GM19328 (cell line): ENCODE measurements around the gene FLT3LG.

Experiments
- ATAC-seq: cut with Tn5 transposase; IDR thresholded peaks from one replicate; pipeline ENCODE4 v1.9.1; 2021; ENCODE audit warnings: mild to moderate bottlenecking, moderate library complexity; ENCODE audit not compliant: unreplicated experiment

FLT3LG gene

DNA sequence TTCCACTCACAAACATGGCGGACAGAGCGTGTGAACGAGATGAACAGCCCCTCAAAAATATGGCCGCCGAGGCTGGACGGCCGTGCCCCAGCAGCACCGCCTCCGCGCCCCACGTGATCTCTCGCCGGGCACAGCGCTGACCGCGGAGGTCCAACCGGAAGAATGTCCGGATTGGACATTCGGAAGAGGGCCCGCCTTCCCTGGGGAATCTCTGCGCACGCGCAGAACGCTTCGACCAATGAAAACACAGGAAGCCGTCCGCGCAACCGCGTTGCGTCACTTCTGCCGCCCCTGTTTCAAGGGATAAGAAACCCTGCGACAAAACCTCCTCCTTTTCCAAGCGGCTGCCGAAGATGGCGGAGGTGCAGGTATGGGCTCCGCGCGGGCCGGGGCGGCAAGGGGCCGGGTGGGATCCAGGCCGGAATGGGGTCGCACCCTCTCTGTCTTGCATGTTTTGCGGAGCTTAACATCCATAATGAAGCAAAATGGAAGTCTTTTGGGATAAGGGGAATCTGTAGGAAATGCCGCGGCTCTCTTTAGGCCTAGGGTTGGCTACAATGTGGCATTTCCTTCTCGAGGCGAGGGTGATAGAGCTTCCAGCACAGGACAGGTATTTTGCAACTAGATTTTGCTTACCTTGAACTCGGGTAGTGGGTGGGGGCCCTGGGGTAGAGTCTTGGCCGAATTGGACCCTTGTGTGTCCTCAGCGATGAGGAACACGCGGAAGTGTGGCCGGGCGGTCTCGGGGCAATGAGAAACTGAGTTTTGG is 13.4 kb downstream of the FLT3LG start, which contains the start of gene RPL13A:
RPL13A (plus strand) TSS at position 332 of the 769 bp plus-strand sequence; CDS start at position 354, 22 bp downstream.
- ATAC-seq: peak; percentile 95

DNA sequence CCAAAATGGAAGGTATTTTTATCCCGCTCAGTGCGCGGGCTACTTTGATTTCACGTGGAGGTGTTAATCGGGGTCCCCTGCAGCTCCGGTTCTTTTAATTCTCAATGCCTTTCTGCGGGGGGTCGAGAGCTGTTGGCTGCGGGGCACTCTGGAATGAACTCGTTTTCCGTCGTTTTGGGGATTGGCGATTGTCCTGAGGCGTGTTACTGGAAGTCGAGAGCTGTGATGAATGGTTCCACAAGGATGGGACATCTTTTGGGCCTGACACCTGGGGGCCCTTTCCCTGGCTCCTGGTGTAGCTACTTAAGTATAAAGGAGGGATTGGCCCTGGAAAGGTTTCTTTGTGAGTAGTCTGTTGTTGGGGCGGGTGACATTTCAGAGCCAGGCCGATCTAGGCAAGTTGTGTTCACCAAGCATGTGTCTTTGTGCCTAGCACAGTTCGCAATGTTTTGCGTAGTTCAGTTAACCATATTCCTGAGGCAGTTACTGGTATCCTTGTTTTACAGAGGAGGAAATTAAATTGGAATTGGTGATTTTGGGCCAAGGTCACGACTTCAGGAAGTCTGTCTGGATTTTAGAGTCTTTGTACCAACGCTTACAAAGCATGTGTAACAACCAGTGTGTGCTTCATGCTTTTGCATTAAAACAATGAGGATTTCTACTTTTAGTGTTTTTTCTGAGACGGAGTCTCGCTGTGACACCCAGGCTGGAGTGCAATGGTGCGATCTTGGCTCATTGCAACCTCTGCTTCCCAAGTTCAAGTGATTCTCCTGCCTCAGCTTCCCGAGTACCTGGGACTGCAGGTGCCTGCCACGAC is 14.2 kb downstream of the FLT3LG start:
- no peak for ATAC-seq

DNA sequence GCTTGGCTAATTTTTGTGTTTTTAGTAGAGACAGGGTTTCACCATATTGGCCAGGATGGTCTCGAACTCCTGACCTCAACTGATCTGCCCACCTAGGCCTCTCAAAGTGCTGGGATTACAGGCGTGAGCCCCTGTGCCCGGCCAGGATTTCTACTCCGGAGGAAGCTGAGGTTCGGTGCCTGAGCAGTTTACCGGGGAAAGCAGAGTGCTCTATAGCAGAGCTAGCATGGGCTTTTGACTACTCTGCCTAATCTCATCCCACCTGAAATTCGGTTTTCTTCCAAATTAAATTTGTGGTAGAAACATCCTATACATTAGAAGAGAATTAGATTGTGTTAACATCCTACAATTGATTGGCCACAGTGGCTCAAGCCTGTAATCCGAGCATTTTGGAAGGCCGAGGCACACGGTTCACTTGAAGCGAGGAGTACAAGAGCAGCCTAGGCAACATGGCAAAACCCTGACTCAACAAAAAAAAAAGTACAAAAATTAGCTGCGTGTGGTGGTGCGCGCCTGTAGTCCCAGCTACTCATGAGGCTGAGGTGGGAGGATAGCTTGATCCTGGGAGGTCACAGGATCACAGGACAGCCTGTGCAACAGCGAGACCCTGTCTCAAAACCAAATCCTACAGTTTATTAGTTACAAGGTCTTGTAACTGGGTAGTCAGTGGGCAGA is 15.0 kb downstream of the FLT3LG start:
- no peak for ATAC-seq

DNA sequence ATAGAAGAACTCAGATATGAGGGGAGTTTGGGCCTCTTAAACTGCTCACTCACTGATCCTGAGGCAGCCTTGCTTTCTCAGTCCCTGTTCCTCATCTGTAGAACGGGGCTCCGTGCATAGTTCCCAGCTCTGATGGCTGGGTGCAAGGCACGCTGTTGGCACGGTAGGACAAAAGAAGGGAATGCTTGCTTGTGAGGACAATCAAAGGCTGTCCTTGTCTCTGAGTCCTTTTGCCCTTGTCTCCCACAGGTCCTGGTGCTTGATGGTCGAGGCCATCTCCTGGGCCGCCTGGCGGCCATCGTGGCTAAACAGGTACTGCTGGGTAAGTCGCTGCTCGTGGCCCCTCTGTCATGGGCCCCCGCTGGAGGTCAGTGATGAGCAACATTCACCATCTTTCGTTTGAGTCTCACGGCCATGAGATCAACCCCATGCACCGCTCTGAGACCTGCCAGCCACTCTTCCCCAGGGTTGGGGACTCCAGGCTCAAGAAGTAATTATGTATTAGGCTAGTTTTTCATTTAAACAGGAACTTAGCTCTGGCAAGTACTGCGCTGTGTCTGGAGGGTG is 15.7 kb downstream of the FLT3LG start:
- ATAC-seq: no peak

DNA sequence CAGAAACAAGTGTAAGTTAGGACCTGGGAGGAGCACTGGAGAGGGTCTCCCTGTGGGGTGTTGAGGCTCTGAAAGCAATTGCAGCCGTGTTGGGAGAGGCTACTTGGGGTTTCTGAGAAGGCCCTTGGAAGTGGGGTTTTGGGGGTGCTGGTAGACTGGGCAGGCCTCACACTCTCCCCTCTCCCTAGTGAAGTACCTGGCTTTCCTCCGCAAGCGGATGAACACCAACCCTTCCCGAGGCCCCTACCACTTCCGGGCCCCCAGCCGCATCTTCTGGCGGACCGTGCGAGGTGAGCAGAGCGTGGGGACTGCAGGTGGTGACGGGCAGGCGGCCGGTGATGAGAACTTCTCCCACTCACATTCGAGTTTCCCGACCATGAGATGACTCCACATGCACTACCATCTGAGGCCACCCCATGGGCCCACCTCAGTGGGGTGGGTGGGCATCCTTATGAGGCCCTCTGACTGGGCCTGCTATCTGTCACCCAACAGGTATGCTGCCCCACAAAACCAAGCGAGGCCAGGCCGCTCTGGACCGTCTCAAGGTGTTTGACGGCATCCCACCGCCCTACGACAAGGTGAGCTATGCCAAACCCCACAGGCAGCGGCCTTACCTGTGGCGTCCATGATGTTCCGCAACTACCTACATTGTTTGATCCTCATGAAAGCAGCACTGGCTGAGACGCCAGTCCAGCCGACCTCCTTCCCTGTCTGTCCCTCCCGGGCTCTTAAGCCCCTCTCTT is 16.4 kb downstream of the FLT3LG start:
- ATAC-seq: no peak

DNA sequence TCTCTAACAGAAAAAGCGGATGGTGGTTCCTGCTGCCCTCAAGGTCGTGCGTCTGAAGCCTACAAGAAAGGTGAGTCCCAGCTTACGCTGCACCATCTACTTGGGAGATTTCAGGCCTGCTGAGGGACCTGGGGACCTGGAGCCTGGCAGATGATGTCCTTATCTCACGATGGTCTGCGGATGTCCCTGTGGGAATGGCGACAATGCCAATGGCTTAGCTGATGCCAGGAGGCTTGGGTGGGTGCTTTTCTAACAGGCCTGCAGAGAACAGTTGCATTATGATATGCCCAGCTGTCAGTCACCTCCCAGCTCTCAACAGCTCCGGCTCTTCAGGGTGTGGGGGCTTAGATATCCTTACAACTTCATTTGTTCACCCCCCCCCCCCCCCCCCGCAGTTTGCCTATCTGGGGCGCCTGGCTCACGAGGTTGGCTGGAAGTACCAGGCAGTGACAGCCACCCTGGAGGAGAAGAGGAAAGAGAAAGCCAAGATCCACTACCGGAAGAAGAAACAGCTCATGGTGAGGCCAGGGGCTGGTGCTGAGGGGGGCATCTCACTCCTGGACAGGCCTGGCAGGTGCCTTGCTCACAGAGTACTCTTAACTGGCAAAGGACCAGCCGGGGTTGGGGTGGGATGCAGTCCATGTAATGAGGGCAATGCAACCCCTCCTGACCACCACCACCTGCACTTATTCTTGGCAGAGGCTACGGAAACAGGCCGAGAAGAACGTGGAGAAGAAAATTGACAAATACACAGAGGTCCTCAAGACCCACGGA is 17.2 kb downstream of the FLT3LG start:
- ATAC-seq: no peak

DNA sequence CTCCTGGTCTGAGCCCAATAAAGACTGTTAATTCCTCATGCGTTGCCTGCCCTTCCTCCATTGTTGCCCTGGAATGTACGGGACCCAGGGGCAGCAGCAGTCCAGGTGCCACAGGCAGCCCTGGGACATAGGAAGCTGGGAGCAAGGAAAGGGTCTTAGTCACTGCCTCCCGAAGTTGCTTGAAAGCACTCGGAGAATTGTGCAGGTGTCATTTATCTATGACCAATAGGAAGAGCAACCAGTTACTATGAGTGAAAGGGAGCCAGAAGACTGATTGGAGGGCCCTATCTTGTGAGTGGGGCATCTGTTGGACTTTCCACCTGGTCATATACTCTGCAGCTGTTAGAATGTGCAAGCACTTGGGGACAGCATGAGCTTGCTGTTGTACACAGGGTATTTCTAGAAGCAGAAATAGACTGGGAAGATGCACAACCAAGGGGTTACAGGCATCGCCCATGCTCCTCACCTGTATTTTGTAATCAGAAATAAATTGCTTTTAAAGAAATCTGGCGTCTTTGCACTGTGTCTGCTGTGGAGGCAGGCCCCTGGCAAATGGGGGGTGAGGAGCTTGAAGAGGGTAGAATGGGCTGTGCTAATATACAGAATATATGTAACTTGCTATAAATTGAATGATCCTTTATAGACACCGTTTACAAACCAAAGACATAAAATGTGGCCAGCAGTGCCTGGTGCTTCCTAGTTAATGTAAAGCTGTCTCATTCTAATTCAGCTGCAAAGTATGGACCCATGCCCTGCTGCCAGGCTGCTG is 18.0 kb downstream of the FLT3LG start:
- ATAC-seq: no peak

DNA sequence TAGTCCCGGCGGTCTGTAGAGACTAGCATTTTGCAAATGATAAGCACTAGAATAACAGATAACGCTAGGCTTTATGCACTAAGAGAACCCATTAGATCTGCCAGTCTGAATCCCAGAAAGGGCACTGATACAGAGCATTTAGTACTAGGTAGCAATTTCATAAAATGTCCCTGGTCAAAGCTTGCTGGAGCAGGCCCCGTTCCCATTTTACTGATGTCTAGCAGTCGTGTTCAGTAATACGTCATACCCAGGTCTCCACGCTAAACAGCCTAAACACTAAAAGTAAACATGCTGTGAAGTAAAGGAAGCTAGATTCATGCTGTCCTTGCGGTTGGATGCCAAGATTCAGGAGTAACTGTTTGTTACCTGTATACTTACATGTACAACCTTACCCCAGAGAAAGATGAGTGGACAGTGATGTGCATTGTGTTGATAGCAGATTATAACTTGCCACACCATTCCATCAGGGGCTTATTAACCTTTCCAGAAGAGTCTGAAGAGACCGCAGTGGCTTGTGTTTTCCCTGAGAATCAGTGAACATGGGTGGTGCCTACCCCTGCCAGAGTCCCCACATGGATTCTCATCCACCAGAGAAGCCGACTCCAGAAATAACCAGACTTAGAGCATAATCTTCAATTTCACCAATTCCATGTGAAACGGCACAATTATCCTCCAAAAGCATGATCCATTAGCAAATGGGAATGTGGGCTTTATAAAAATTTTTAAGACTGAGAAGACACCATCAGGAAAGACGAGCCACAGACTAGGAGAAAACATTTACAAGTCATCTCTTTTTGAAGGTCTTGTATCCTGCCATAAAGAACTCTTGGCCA is 18.8 kb downstream of the FLT3LG start:
- no peak for ATAC-seq

DNA sequence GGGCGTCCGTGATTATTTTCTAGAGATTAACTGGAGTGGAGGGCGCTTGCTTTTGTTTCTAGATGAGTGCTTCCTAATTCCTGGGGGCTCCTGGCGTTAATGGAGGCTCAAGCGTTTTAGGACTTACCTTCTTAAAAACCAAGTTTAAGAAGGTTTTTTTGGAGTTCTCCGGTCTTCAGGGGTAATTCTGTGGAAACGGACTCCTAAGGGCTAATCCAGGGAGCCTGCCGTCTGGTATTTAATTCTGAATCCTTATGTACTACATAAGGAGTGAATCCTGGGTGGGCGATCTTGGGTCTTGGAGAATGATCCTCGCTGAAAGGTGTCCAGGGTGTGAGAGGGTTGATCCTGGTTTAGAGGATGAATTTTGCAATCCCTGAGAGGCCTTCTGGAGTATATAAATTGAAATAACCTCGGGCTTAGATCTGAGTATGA is 22.6 kb downstream of the FLT3LG start:
- ATAC-seq: no peak

DNA sequence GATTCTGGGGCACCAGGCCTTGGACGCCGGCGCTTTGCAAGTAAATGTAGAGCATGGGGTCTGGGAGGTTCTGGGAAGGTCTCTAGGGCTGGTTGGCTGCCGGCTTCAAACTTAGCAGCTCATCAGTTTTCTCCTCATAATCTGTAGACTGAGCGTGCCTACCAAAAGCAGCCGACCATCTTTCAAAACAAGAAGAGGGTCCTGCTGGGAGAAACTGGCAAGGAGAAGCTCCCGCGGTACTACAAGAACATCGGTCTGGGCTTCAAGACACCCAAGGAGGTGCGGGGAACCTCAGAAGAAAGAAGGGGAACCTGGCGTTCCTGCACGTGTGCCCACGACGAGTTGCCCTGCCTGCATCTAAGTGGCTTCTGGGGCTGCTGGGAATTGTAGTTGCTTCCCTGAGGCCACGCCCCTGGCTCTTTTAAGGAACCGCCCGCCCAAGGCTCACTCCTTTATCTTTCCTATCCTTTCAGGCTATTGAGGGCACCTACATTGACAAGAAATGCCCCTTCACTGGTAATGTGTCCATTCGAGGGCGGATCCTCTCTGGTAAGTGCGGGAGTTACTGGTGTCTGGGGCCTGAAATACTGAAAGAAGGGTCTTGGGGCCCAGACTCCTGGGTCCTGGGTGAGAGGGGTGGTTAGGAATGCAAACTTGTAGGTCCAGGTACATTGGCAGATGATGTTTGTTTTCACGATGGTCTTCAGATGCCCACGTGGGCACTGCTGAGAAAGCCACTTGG is 23.2 kb downstream of the FLT3LG start:
- no peak for ATAC-seq

DNA sequence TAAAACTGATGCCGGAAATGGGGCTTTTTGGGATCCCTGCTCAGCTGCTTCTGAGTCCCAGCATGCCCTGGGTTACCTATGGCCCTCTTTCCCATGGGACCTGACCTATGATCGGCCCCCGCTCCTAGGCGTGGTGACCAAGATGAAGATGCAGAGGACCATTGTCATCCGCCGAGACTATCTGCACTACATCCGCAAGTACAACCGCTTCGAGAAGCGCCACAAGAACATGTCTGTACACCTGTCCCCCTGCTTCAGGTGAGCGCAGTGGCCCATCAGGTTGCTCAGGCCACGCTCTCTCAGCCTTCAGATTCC is 23.7 kb downstream of the FLT3LG start:
- no peak for ATAC-seq

DNA sequence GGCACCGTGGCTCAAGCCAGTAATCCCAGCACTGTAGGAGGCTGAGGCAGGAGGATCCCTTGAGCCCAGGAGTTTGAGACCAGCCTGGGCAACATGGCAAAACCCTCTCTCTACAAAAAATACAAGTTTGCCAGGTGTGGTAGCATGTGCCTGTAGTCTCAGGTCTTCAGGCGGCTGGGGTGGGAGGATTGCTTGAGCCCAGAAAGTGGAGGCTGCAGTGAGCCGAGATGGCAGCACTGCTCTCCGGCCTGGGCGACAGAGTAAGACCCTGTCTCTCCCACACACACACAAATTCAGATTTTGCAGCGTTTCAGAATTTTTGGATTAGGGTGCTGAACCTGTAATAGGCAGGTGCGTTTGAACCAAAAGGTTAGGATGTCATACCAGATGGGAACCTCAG is 24.5 kb downstream of the FLT3LG start:
- no peak for ATAC-seq

DNA sequence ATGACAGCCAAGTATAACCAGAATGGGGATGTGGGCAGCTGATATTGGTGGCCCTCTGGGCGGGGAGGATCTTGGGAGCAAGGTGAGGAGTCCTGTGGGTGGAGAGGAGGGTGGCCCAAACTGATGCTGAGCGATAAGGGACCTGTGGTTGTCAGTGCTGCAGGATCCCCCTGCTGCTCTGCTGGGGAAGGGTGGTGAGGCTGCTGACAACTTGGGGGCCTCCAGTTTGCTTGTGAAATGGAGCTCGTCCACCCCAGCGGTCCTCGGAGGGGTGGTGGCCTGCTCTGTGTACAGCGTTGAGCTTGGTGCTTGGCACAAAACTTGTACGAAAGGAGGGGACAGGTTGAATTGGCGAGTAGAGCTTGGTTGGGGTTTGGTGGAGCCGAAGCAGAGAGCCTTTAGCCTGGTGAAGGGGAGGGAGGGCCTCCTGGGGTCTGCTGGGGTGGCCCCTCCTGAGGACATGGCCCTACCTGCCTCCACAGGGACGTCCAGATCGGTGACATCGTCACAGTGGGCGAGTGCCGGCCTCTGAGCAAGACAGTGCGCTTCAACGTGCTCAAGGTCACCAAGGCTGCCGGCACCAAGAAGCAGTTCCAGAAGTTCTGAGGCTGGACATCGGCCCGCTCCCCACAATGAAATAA is 25.1 kb downstream of the FLT3LG start:
- no peak for ATAC-seq

DNA sequence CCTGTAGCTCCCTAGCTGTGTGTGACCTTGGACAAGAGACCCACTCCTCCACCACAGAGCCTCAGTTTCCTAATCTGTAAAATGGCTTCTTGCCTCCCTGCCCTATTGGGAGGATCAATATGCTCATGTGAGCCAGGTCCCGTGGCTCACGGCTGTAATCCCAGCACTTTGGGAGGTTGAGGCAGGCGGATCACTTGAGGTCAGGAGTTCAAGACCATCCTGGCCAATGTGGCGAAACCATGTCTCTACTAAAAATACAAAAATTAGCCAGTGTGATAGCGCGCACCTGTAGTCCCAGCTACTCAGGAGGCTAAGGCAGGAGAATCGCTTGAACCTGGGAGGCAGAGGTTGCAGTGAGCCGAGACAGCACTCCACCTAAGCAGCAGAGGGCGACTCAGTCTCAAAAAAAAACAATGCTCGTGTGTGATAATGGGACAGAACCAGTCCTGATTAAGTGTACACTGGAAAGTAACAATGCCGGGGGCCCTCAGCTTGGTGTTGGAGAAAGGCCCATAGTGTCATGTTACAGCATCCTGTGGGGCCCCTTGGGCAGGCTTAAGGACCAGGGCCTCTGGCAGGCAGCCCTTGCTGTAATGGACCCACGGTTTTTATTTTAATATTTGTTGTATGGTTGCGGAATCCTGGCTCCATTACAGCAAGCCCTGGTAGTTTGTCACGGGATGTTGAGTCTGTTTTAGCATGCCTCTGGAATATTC is 29.0 kb downstream of the FLT3LG start:
- no peak for ATAC-seq

DNA sequence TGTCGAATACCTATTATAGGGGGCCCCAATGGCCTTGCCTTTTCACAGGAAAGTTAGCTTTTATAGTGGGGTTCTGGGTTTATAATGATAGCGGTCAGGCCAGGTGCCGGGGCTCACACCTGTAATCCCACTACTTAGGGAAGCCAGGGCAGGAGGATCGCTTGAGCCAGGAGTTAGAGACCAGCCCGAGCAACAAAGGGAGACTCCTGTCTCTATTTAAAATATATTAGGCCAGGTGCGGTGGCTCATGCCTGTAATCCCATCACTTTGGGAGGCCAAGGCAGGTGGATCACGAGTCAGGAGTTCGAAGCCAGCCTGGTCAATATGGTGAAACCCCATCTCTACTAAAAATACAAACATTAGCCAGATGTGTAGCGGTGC is 29.6 kb downstream of the FLT3LG start:
- no peak for ATAC-seq

DNA sequence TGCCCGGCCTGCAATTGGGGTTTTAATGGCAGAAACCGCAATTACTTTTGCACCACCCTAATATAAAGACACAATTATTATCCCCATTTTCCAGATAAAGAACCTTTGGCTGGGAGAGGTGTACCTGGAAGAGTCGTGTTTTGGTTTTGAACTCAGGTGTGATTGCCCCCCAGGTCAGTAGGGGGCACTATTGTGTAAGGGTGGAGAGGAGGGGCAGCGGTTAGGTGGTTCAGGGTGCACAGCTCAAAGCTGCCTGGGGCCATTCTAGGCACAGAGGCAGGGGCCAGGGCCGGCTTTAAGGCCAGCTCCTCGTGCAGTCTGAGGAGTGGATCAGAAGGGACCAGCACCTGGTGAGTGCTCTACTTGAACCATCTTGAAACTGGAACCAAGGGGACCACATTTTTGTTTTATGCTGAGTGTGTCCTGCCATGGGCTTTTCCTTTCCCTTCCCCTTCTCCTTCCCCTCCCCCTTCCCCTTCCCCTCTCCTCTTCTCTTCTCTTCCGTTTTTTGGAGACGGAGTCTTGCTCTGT is 32.6 kb downstream of the FLT3LG start:
- ATAC-seq: no peak
